Prostate gland (tissue), 2 donors: ENCODE measurements around the gene TRIO. TPM values are rescaled to one million over a fixed set of nuclear protein-coding genes. Genes with fewer than 3 reads are reported as not detected.

Experiments
- DNase-seq: peaks from one replicate; pipeline ENCODE4 v3.0.0-alpha.2; 2019; ENCODE audit warnings: low spot score
- H3K27ac ChIP-seq, 2 donors: fragments of 200-600 bp; sonication (generic); 2 replicates each; pipeline ENCODE4 v1.5.1; 2017 to 2019
- H3K27me3 ChIP-seq: fragments of 200-600 bp; sonication (generic); replicated peaks from 2 replicates; pipeline ENCODE4 v1.5.1; 2019; ENCODE audit not compliant: insufficient read depth
- H3K36me3 ChIP-seq, 2 donors: fragments of 200-600 bp; sonication (generic); 1 replicate in 1 of 2; 2 replicates in 1 of 2; pipeline versions ENCODE4 v1.5.1 to v1.8.1; 2017 to 2019
- H3K4me1 ChIP-seq: fragments of 200-600 bp; sonication (generic); replicated peaks from 2 replicates; pipeline ENCODE4 v1.5.1; 2019
- H3K4me3 ChIP-seq, 2 donors: fragments of 200-600 bp; sonication (generic); 2 replicates each; pipeline ENCODE4 v1.5.1; 2017 to 2019
- H3K9me3 ChIP-seq: fragments of 200-600 bp; sonication (generic); 2 replicates; pipeline ENCODE4 v1.5.1; 2017
- CTCF ChIP-seq, 4 experiments: fragments of 200-600 bp in 2 of 4; fragments of 450-650 bp in 2 of 4; sonication (generic) in 2 of 4; IDR thresholded peaks; 1 replicate in 3 of 4; 2 replicates in 1 of 4; pipeline ENCODE4 v1.5.1; 2016 to 2019; ENCODE audit warnings: antibody characterized with exemption in 4 of 4, mild to moderate bottlenecking in 2 of 4, moderate library complexity in 2 of 4
- POLR2A ChIP-seq: fragments of 450-650 bp; IDR thresholded peaks from one replicate; pipeline ENCODE4 v1.6.1; 2016; ENCODE audit warnings: antibody characterized with exemption, mild to moderate bottlenecking
- POLR2AphosphoS5 ChIP-seq: sonication (generic); formaldehyde crosslinking; IDR thresholded peaks from one replicate; pipeline ENCODE4 v1.6.1; 2017; ENCODE audit warnings: antibody characterized with exemption
- WGBS: methylation state at CpG from one replicate; pipeline ENCODE4 v1.1.5; 2018; 5-methylcytosine and 5-hydroxymethylcytosine counted together
- intact Hi-C: fragments of 100-400 bp; cut with DNase I; formaldehyde crosslinking; loops from one replicate; pipeline ENCODE4 v1.14.2; 2022
- total RNA-seq, 2 donors: library from RNA; depleted of rRNA; stranded (reverse); fragments of >200 nt; gene quantifications; one replicate each; pipeline ENCODE4 v1.1.0, GENCODE V29; 2016

TRIO gene
- total RNA-seq, 2 donors from 2014 or later: 90.3 to 197 TPM

GRCh38 chr5:14510880-14511279 lies 367.7 kb downstream of the TRIO start:
- Histone ChIP-seq H3K27ac (no peak overlapping the region), H3K36me3 (no peaks in the 10 kb centered on the region), H3K27me3 (no peaks in the 10 kb centered on the region), H3K4me3 (no peak overlapping the region), H3K9me3 (no peaks in the 10 kb centered on the region), H3K4me1 (no peaks in the 10 kb centered on the region)
- TF ChIP-seq CTCF (IDR thresholded peaks at IDR 0.05) (no peak), POLR2A (no peak), POLR2AphosphoS5 (no peak)
- 95% methylated on average over 6 of the region's 6 CpGs for WGBS
- no peak for DNase-seq
- intact Hi-C loops: loop anchor here (10.0 kb wide), 1 partner anchor 134 kb away; no protein-coding TSS in a partner anchor

- no peaks in the 10 kb centered on the region for H3K27me3 ChIP-seq
- intact Hi-C loops: loop anchor here (10.0 kb wide), 1 partner anchor 132 kb away; no protein-coding TSS in a partner anchor
- 61% methylated on average over 7 of the region's 7 CpGs for WGBS
- TF ChIP-seq CTCF (IDR thresholded peaks at IDR 0.05): no peak
- no peak for TF ChIP-seq POLR2A
- TF ChIP-seq POLR2AphosphoS5: no peak
- no peak overlapping the region for H3K4me3 ChIP-seq
- H3K36me3 ChIP-seq: no peaks in the 10 kb centered on the region
- no peaks in the 10 kb centered on the region for H3K4me1 ChIP-seq
- no peak overlapping the region for H3K27ac ChIP-seq
- no peaks in the 10 kb centered on the region for H3K9me3 ChIP-seq
- DNase-seq: no peak
Measured at GRCh38 chr5:14512574-14512973, 369.4 kb downstream of the TRIO start.

GRCh38 chr5:14513266-14513665 lies 370.1 kb downstream of the TRIO start:
- 62% methylated on average over 12 of the region's 12 CpGs for WGBS
- intact Hi-C loops: loop anchor here (10.0 kb wide), 1 partner anchor 132 kb away; no protein-coding TSS in a partner anchor
- DNase-seq: no peak
- Histone ChIP-seq H3K4me3 (no peak overlapping the region), H3K9me3 (no peaks in the 10 kb centered on the region), H3K36me3 (no peaks in the 10 kb centered on the region), H3K27me3 (no peaks in the 10 kb centered on the region), H3K4me1 (no peaks in the 10 kb centered on the region), H3K27ac (no peak overlapping the region)
- no peak for TF ChIP-seq CTCF (IDR thresholded peaks at IDR 0.05)
- no peak for TF ChIP-seq POLR2A
- TF ChIP-seq POLR2AphosphoS5: no peak

GRCh38 chr5:14516901-14517300 lies 373.8 kb downstream of the TRIO start:
- Histone ChIP-seq H3K4me1 (no peaks in the 10 kb centered on the region), H3K27ac (no peak overlapping the region), H3K27me3 (no peaks in the 10 kb centered on the region), H3K4me3 (no peak overlapping the region), H3K9me3 (no peaks in the 10 kb centered on the region), H3K36me3 (no peaks in the 10 kb centered on the region)
- intact Hi-C loops: loop anchor here (10.0 kb wide), 1 partner anchor 128 kb away; no protein-coding TSS in a partner anchor
- 40% methylated on average over 3 of the region's 3 CpGs for WGBS
- TF ChIP-seq POLR2A: no peak
- no peak for TF ChIP-seq CTCF (IDR thresholded peaks at IDR 0.05)
- TF ChIP-seq POLR2AphosphoS5: no peak
- DNase-seq: no peak

GRCh38 chr5:14518638-14519037 lies 375.5 kb downstream of the TRIO start:
- H3K4me3 ChIP-seq: no peak overlapping the region
- no peaks in the 10 kb centered on the region for H3K9me3 ChIP-seq
- H3K36me3 ChIP-seq: no peaks in the 10 kb centered on the region
- WGBS: 89% methylated on average over 7 of the region's 7 CpGs
- peaks cover 6% of the 10 kb centered on the region for H3K4me1 ChIP-seq
- no peak for DNase-seq
- intact Hi-C loops: loop anchor here (10.0 kb wide), 1 partner anchor 126 kb away; no protein-coding TSS in a partner anchor
- TF ChIP-seq POLR2AphosphoS5 (no peak), CTCF (IDR thresholded peaks at IDR 0.05) (no peak), POLR2A (no peak)
- H3K27me3 ChIP-seq: no peaks in the 10 kb centered on the region
- no peak overlapping the region for H3K27ac ChIP-seq
